ENCODE measurements around the gene OR5B21.

Gene OR5B21

DNA sequence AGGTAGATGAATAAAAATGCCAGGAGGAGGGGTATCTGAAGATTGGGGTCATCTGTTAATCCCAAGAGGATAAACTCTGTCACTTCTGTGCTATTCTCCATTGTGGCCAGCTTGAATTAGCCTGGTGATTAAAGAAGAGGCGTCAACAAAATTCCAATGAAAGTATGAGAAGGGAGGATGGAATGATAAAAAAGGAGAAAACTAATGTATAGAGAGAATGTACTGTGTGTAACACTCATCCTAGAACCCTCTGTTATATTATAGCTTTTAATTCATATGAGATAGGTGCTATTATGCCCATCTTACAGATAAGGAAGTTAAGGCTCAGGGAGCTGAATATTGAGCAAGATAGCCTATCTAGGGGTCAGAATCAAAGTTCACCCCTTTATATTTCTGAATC is at the start of gene OR5B21:
Gene OR5B21, minus strand, starts transcription at position 101 of the 400 bp plus-strand sequence. Its CDS starts 0 bp downstream, at position 101.
- no peak for DNase-seq

DNA sequence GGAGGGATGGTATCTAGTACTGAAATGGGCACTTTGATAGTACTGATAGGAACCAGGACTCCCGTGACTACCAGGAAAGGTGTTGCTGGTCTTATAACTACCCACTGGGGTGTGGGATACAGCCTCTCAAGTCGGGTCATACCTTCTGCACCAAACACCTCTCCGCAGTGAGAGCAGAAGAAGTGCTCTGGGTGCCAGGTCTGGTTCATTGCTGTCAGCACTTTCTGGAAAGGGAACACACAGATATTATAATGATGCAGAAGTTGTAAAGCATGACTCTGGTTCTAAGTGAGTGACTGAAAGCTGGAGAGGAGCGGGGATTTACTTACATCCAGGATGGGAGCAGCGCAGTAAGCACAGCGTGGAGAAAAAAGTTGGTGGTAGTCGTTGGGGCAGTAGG is 41.7 kb upstream of the OR5B21 start:
- no peak for DNase-seq

DNA sequence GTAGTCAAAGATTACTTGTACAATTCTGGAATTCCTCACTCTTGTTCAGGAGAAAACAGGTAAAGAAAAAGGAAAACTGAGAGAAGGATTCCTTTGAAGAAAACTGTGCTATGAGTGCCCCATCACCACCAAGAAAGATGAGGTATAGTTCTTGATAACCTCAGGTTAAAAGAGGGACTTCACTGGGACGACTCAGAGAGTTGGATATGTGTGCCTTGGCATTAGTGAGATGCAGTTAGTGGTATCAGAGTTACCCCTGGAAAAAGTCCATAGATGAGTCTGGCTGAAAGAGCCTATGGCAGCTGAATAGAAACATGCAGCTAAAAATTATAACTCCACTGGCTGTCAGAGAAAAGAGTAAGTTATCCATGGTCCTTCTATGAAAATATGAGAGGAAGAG is 38.9 kb upstream of the OR5B21 start:
- DNase-seq = no peak

DNA sequence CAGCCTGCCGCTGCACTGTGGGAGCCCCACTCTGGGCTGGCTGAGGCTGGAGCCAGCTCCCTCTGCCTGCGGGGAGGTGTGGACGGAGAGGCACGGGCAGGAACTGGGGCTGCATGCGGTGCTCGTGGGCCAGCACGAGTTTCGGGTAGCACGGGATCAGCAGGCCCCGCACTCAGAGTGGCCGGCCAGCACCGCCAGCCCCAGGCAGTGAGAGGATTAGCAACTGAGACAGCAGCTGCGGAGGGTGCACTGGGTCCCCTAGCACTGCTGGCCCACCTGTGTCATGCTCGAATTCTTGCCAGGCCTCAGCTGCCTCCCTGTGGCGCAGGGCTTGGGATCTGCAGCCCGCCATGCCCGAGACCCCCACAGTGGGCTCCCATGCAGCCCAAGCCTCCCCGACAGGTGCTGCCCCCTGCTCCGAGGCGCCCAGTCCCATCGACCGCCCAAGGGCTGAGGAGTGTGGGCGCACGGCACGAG is 24.0 kb upstream of the OR5B21 start:
- DNase-seq = no peak

DNA sequence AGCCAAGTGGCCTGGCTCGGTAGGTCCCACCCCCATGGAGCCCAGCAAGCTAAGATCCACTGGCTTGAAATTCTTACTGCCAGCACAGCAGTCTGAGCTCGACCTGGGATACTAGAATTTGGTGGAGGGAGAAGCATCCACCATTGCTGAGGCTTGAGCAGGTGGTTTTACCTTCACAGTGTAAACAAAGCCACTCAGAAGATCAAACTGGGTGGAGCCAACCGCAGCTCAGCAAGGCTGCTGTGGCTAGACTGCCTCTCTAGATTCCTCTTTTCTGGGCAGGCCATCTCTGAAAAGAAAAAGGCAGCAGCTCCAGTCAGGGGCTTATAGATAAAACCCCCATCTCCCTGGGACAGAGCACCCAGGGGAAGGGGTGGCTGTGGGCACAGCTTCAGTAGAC is 22.3 kb upstream of the OR5B21 start:
- peak; percentile 47 for DNase-seq

DNA sequence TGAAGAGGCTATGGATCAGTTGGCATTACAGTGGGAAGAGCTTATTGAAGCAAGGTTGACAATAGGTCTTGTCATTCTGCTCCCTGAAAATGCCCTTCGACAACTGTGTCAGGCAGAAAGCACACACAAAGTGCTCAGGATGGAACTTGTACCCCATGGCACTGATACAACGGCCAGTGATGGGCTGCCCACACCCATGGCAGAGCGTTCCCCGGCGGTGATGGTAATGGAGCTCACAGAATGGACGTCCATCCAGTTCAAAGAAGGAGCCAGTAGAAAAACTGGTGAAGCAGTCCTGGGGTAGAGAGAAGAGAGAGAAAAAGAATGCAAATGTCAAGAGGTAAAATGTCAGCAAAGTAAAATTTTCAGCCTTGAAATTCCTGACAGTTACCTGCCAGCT is 19.5 kb upstream of the OR5B21 start:
- DNase-seq = no peak

DNA sequence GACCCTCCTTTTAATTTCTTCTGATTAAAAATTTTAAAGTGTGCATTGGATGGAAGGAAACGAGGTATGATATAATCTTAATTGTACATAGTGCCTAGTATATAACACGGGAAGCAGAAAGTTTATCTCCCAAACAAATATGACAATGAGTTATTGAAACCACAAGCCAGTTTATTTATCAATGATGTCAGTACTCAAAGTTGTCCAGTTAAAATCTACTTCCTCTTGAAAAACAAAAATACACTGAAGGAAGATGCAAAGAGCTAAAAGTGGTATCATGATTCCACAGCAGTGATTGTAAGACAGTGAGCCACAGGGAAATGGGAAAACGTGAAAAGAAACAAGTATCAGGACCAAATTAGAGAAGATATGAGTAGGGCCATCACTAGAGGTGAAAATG is 18.8 kb upstream of the OR5B21 start:
- no peak for DNase-seq

DNA sequence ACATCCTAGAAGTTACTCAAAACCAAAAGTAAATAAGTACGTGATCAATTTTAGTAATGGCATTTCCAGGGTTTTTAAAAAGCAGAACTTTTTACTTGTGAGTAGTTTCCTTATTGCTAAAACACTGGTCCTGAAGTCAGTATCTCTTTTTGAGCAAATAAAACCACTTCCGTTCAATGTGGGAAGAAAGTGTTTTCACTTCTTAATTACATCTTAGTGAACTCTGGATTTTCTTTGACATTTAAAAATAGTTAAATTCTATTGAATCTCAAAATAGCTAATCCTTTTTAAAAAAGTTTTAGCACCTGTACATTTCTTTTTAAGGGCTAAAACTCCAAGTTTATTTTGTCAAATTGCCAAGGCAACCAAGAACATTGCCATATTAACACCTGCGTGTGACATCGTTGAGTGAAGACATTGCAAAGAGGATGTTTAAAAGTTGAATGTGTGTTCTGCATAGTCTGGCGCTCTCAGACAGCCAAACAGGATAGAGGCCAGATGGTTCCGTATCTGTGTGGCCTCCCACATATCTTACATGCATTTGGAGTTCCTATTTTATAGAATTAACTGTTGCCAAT is 17.2 kb upstream of the OR5B21 start:
- peak; percentile 66 for DNase-seq

DNA sequence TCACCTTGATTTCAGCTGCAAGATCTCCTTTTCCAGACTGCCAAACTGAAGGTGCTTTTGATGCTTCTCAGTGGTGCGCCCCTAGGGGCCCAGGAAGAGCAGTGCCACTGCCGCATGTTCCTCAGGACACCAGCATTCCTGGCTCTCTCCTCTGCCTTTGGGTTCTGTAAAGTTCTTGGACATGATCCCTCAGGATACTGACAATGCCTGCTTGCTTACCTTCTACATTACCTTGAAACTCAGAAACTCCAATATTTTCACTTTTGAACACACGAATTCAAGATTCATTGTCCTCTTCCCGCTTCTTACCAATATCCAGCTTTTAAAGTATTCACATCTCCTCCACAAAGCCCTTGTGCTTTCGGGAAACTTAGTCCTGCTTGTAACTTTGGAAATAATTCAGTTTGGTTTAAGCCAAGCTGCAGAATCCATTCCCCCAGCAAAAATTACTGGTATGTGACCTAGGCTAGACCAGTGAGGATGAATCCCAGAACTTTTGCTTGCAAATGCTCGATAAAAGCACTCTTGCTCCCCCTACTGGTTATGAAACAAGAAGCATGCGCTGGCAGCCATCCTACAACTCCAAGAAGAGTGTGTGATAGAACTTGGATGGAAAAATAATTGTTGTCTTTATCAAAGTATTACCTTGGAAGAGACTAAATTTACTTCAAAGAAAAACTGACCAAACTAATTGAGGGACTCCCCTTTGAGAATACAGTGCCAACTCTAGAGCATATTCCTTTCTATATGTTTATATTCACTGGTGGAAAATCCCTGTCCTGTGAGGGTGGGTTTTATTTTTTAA is 16.5 kb upstream of the OR5B21 start:
- DNase-seq = peak; percentile 74

DNA sequence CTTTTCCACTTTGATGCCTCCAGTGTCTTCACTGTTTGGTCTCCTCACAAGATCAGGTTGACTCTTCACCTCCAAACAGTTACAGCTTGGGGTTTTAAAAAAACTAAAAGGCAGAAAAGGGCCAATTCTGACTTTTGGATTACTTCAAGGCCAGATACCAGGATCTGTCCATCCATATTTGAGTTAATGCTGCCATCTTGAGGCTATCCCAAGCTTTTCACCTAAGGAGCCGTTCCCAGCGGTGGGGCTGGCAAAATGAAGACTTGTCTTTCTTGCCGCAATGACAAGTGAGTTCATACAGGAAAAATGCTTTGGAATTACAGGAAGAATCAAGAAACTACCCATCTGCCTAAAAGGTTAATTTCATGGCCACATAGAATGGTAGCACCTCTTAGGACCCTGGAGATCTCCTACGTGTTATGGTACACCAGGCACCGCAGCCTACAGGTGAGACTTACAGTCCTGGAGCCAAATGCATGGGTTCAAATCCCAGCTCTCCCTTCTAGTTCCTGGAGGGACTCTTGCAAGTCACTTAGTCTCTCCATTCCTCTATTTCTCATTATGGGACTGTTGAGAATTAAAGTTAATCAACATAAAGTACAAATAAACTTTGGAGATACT is 6.0 kb upstream of the OR5B21 start:
- peak; percentile 29 for DNase-seq

DNA sequence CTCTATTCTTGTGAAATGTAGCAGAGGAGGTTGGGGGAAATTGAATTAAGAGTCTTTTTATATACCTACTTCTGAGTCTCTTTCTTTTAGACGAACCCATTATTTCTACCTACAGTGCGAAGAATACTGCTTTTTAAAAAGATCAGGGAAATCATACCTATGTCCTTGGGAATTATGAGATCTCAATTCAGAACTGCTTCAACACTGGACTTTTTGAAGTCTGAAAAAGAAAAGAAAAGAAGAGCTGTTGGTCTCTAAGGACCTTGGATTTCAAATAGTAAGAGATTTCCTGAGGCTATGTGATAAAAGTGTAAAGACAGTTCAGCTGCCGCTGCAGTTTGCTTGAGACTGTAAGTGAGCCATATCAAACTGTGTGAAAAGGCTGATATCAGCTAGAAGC is 3.7 kb upstream of the OR5B21 start:
- no peak for DNase-seq

DNA sequence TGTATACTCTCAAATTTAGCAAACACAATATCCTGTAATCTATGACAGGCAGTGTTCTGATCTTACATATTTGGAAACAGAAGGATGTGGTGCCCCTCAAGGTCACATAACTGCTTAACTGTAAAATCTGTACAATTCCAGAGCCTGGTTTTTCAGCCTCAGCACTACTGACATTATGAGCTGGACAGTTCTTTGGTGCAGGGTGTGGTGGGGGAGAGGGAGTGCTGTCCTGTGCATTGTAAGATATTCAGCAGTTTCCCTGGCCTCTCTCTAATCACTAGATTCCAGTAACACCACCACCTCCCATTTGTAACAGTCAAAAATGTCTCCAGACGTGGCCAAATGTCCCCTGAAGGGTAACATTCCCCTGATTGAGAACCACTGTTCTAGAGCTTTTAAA is 1.8 kb upstream of the OR5B21 start:
- no peak for DNase-seq

DNA sequence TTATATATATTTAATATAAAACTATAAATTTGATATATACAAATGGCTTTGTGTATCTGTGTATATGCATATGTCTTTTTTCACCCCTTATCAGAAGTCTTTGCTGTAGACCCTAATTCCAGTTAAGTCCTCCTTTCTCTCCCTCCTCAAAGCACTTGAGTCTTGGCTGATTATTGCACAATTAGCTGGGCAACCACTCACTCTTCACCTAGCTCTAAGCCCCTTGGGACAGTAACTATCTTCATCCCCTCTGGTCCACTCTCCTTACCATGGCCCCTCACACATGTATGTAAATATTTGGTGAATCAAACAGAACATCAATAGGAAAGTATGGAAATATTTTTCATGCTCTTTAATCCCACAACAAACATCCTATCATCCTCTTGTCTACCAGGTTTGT is 909 bp upstream of the OR5B21 start:
- no peak for DNase-seq

DNA sequence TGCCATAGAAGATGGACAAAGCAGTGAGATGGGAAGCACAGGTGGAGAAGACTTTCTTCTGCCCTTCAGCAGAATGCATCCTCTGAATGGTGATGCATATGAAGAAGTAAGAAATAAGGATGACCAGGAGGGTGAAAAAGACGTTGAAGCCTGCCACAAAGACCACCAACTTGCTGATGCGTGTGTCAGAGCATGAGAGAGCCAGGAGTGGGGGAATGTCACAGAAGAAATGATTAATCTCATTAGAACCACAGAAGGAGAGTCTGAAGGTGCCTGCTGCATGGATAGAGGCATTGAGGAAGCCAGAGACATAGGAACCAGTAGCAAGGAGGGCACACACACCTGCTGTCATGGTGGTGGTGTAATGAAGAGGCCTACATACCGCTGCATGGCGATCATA is 550 bp downstream of the OR5B21 start:
- DNase-seq = no peak

DNA sequence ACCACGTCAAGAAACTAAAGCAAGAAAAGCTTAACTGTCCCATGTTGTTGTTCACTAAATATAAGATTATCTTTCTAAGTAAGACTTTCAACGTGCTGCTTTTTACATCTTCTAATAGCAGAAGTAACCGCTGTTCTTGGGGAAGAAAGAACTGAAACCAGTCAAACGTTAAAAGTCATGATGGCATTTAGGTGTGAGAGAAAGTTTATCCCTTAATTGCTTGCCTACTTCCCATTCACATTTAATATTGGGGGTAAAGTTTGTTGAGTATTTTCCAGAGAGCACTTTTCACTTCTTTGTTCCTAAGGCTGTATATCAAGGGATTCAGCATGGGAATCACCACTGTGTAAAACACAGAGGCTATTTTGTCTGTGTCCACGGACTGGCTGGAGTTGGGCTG is 970 bp downstream of the OR5B21 start:
- DNase-seq = no peak

DNA sequence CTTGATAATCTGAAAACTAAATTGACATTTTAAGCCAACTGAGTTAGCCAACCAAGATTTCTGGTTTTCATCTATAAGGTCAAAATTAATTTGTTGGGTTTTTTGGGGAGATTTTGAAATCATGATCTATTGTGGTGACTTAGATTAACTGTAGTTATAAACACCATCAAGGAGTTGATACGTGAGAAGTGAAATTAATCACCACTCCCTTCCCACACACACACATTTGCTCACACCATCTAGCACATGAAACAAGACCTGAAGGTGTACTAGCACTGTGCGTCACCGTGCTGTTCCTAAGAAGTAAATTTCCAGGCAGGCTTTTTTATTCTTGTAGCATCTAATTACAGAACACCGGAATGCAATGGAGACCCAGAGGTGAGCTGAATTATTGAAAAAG is 2.1 kb downstream of the OR5B21 start:
- no peak for DNase-seq

DNA sequence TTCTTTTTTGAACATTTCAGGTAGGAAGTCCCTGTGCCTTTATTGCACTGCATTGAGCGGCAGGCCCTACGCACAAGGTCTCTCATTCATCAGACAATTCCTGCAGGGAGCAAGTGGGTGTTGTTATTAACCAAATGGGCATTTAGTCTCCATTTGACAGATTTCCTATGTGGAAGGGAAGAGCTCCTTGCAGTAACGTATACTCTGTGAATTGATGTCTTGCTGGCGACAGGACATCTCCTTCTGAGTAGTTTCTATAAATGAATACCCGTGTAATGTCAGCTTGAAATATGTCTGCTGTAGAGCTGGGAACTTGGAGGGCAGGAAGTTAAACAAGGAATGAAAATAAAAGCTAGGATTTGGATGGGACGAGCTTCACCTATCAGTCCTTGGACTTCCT is 3.7 kb downstream of the OR5B21 start:
- no peak for DNase-seq

DNA sequence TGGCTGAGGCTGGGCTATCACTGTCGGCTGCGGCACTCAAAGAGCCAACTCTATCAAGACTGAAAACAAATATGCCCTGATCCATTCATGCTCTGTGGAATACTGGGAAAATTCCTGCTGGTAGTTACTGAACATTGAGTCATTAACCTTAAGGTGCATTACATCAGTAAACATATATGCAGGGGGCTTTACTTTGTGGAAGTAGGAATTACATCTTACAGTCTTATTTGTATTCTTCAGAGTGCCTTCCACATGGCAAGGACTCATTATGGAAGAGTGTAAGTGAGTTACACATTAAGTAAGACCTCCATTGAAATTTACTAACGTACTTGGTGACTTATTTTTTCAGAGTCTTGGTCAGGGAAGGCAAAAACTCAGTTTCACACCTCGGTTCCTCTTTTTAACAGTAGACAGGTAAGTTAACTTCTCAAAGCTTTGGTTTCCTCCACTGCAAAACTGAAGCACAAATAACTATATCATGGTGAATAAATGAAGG is 4.5 kb downstream of the OR5B21 start:
- no peak for DNase-seq

DNA sequence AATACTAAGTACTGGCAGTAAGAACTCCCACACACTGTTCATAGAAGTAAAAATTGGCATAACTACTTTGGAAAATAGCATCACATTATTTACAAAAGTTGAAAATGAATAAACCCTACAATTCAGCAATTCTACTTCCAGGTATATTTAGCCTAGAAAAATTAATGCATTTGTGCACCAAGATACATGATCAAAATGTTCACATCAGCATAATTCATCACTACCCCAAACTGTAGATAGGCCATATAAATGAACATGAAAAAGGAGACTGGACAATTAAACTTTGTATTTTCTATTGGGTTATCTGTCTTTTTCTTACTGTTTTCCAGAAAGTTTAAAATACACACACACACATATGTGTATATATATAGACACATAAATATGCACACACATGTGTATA is 5.9 kb downstream of the OR5B21 start:
- no peak for DNase-seq

DNA sequence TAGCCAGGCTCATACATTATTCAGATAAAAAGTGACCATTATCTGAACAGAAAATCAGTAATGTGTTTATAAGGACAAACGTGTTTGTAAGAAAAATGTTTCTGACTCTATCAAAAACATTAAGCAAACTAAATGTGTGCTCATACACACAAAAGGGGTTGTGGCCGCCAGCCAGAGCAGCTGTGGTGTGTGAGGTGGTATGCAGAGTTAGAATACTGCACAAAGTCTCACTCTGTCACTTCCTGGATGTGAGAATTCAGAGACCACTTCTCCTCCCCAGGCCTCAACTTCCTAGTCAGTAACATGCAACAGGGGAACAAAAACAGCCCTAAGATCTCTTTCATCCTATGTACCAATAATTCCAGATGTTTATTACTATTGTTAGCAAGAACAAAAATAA is 9.4 kb downstream of the OR5B21 start:
- DNase-seq = peak; percentile 18

DNA sequence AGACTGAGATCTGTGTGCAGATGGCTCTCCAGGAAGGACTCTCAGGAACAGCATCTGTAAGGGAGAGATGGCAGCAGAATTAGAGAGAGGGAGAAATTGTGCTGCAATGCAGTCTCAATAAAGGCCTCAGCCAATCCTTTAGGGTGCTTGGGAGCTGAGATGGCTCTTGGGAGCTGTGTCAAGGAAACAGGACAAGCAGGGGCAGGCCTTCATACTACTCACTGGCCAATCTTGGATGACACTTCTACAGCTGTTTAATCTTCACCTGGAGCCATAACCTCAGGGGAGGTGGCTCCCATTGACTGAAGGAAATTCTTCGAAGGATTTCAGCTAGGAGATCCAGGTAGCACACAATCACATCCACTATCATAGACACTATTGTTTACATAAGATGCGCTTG is 10.0 kb downstream of the OR5B21 start:
- no peak for DNase-seq

DNA sequence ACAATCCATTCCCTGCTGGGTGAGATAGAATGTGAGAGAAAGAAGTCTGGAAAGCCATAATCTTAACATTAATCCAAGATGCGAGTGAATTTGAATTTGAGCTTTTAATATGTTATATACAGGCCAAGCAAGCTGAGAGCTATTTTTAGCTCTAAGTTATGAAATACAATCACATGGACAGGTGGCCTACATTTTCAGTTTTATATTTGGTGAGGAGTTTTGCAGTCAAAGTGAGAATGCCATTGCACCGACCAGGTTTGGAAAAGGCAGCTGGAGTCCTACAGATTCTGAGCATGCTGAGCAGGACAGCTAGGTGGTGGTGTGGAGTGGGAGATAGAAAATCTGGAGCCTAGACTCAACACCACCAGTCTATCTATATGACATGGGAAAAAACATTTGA is 12.0 kb downstream of the OR5B21 start:
- DNase-seq = no peak

DNA sequence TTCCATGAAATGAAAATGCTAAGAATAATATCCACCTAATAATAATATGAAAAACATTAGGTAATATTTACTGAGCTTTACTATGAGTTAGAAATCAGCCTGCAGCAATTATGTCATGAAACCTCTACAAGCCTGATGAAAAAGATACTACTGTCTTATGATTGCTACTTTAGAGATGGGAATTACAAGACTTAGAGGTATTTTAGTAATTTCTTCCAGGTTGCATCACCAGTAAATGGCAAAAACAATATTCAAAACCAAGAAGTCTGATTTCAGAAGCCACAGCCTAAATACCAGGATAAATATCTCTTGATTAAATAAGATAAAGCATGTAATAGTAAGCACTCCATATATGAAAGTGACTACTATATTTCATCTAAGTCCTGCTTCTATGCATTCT is 13.8 kb downstream of the OR5B21 start:
- no peak for DNase-seq

DNA sequence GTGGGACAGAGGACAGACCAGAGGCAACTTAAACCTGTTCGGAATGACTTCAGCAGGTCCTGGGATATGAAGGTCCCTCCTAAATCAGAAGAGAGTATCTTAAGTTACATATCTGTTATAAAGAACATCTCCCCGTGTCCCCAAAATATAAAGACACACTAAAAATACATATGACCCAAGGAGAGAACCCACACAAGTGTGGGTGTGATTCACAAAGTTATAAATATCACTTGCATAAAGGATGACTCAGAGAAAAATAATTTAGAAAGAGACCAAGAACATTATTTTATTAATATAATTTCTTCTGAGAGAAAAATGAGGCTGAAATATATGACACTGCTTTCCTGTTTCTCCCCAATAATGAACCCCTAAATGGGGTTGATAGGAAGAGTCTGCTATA is 14.2 kb downstream of the OR5B21 start:
- no peak for DNase-seq
